Endothelial cell (in vitro differentiated cells): ENCODE measurements around the gene EBF3. TPM values are rescaled to one million over a fixed set of nuclear protein-coding genes. Genes with fewer than 3 reads are reported as not detected.

Source experiments
- DNase-seq: peaks from one replicate; pipeline ENCODE4 v3.0.0; 2021; ENCODE audit warnings: low spot score
- H3K27ac Mint-ChIP-seq: one replicate; pipeline ENCODE4 v1.8.0; 2021; ENCODE audit warnings: mixed read lengths, inconsistent platforms; ENCODE audit not compliant: unreplicated experiment
- H3K27me3 Mint-ChIP-seq: one replicate; pipeline ENCODE4 v1.8.0; 2021; ENCODE audit warnings: mild to moderate bottlenecking, moderate library complexity, mixed read lengths, inconsistent platforms; ENCODE audit not compliant: unreplicated experiment
- H3K36me3 Mint-ChIP-seq: one replicate; pipeline ENCODE4 v1.8.0; 2021; ENCODE audit warnings: mild to moderate bottlenecking, low read depth, mixed read lengths, inconsistent platforms; ENCODE audit not compliant: unreplicated experiment
- H3K4me1 Mint-ChIP-seq: one replicate; pipeline ENCODE4 v1.8.0; 2021; ENCODE audit warnings: mild to moderate bottlenecking, mixed read lengths, inconsistent platforms; ENCODE audit not compliant: unreplicated experiment
- H3K4me3 Mint-ChIP-seq: one replicate; pipeline ENCODE4 v1.8.0; 2021; ENCODE audit warnings: mild to moderate bottlenecking, mixed read lengths, inconsistent platforms; ENCODE audit not compliant: unreplicated experiment
- H3K9me3 Mint-ChIP-seq: one replicate; pipeline ENCODE4 v1.8.0; 2021; ENCODE audit warnings: mixed read lengths, inconsistent platforms; ENCODE audit not compliant: unreplicated experiment
- CTCF ChIP-seq: fragments of 200-600 bp; sonication (generic); IDR thresholded peaks from one replicate; pipeline ENCODE4 v1.5.0; 2021; ENCODE audit warnings: antibody characterized with exemption; ENCODE audit not compliant: unreplicated experiment
- total RNA-seq: library from RNA; stranded (reverse); fragmentation: NEBNext Ultra II Directional; extraction: Animal tissue kit (Norgen Biotek cat#: 25700); gene quantifications from one replicate; pipeline ENCODE4 v1.2.1, GENCODE V29; 2021; ENCODE audit not compliant: unreplicated experiment

EBF3 gene
- total RNA-seq, 1 donor from 2014 or later, result 1.3 TPM

- no peaks in the 10 kb centered on the region for H3K9me3 Mint-ChIP-seq
- H3K27me3 Mint-ChIP-seq, result peaks cover 3% of the 10 kb centered on the region
- no peak overlapping the region for H3K4me3 Mint-ChIP-seq
- DNase-seq, result no peak
- peaks cover 4% of the 10 kb centered on the region for H3K4me1 Mint-ChIP-seq
- no peak for TF ChIP-seq CTCF
- H3K27ac Mint-ChIP-seq, result no peak overlapping the region
- H3K36me3 Mint-ChIP-seq, result no peaks in the 10 kb centered on the region
Measured at GRCh38 chr10:129904323-129904722, 59.8 kb downstream of the EBF3 start.

GRCh38 chr10:129901389-129902006 lies 62.6 kb downstream of the EBF3 start:
- Mint-ChIP-seq H3K9me3 (no peaks in the 10 kb centered on the region), H3K27ac (no peak overlapping the region), H3K4me1 (peaks cover 15% of the 10 kb centered on the region), H3K4me3 (no peak overlapping the region), H3K27me3 (peaks cover 3% of the 10 kb centered on the region), H3K36me3 (no peaks in the 10 kb centered on the region)
- no peak for TF ChIP-seq CTCF
- DNase-seq, result no peak

GRCh38 chr10:129900825-129901224 lies 63.2 kb downstream of the EBF3 start:
- H3K36me3 Mint-ChIP-seq, result no peaks in the 10 kb centered on the region
- no peaks in the 10 kb centered on the region for H3K9me3 Mint-ChIP-seq
- peaks cover 3% of the 10 kb centered on the region for H3K27me3 Mint-ChIP-seq
- H3K4me1 Mint-ChIP-seq, result peaks cover 15% of the 10 kb centered on the region
- TF ChIP-seq CTCF, result no peak
- no peak overlapping the region for H3K27ac Mint-ChIP-seq
- H3K4me3 Mint-ChIP-seq, result no peak overlapping the region
- DNase-seq, result no peak

- no peaks in the 10 kb centered on the region for H3K9me3 Mint-ChIP-seq
- no peaks in the 10 kb centered on the region for H3K36me3 Mint-ChIP-seq
- no peak for TF ChIP-seq CTCF
- H3K4me1 Mint-ChIP-seq, result peaks cover 19% of the 10 kb centered on the region
- no peak for DNase-seq
- H3K27ac Mint-ChIP-seq, result no peak overlapping the region
- H3K27me3 Mint-ChIP-seq, result peaks cover 3% of the 10 kb centered on the region
- H3K4me3 Mint-ChIP-seq, result no peak overlapping the region
Measured at GRCh38 chr10:129899276-129900130, 64.6 kb downstream of the EBF3 start.

- Mint-ChIP-seq H3K4me3 (no peak overlapping the region), H3K27me3 (peaks cover 3% of the 10 kb centered on the region), H3K27ac (no peak overlapping the region), H3K9me3 (no peaks in the 10 kb centered on the region), H3K4me1 (peaks cover 23% of the 10 kb centered on the region), H3K36me3 (no peaks in the 10 kb centered on the region)
- no peak for DNase-seq
- no peak for TF ChIP-seq CTCF
Measured at GRCh38 chr10:129898706-129899268, 65.3 kb downstream of the EBF3 start.
